NCI-H524 treated with DMSO at 0.1 percent for 48 hours (cell line): ENCODE data around the gene ZNF652.
"Not testable (repeated sequence)": the region's sequence is repeated elsewhere in the genome, so short reads cannot be mapped to it uniquely, and the experiment has no call there.

Experiments used
- DNase-seq: peaks from one replicate; lab custom pipeline; 2025; lab: John Stamatoyannopoulos, UW

The ZNF652 gene

GRCh38 chr17:49312722-49313121, 49.3 kb downstream of the ZNF652 start:
- DNase-seq, result no peak

GRCh38 chr17:49299996-49300395, 62.1 kb downstream of the ZNF652 start:
- DNase-seq, result no peak

GRCh38 chr17:49298371-49298976, 63.6 kb downstream of the ZNF652 start:
- DNase-seq, result no peak

GRCh38 chr17:49297141-49297540, 64.9 kb downstream of the ZNF652 start:
- no peak for DNase-seq

DNA sequence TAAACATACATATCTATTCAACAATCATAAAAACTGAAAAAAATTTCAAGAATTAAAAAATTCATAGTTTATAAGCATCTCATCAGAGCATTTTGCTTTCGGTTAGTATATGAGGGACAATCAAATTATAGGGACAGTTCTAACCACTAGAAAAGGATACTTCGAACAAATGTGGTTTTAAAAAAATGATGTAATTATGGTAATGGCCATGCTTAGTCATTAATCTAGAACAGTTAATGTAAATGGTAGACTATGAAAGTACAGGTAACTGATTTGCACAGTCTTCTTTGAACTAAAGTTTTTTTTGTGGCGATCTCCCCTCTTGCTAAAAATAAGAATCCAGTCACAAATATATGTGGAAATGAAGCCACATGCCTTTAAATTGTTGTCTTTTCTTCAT, 67.9 kb downstream of the ZNF652 start:
- DNase-seq, result no peak

GRCh38 chr17:49292901-49293300, 69.1 kb downstream of the ZNF652 start:
- no peak for DNase-seq

GRCh38 chr17:49291929-49292328, 70.1 kb downstream of the ZNF652 start:
- no peak for DNase-seq

DNA sequence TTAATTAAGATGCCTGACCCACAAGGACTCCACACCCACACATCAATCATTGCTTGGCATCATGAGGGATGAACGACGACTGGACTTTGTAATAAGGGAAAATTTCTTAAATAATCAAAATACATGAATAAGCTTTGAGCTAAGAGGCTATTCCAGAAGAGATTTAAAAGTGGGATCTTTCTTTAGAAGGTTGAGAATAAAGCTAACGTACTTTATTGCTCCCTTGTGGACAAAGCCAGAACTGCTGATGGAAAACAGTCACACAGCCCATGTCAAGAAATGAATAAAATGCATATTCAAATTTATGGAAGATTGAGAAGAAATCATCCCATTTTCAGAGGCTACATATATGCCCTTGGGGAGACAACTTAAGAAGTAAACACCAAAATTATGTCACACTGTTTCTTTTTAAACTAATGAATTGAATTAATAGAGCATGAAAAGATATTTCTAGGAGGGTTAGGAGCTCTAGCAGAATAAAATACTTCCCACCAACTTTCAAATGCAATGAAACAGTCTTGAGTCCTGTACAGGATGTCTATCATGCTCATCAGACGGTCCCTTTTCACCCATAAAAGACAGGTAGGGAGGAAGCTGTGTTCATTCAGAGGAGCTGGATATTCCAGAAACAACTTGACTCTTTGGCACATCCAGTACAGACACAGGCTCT, 71.2 kb downstream of the ZNF652 start:
- no peak for DNase-seq

GRCh38 chr17:49288388-49288787, 73.7 kb downstream of the ZNF652 start:
- DNase-seq, result no peak

DNA sequence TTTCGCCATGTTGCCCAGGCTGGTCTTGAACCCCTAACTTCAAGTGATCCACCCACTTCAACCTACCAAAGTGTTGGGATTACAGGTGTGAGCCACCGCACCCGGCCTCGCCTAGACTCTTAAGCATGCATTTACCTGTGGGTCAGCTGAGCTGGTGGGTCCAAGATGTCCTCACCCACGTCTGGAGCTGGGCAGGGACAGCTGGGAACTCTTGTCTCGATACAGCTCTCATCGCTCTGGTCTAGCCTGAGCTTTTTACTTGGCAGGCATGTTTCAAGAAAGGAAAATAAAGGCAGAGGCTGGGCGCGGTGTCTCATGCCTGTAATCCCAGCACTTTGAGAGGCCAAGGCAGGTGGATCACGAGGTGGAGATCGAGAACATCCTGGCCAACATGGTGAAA, 74.6 kb downstream of the ZNF652 start:
- no peak for DNase-seq

GRCh38 chr17:49286261-49286973, 75.6 kb downstream of the ZNF652 start:
- DNase-seq, result not testable (repeated sequence)

GRCh38 chr17:49285716-49286115, 76.3 kb downstream of the ZNF652 start:
- no peak for DNase-seq

GRCh38 chr17:49280918-49281317, 81.1 kb downstream of the ZNF652 start:
- no peak for DNase-seq

DNA sequence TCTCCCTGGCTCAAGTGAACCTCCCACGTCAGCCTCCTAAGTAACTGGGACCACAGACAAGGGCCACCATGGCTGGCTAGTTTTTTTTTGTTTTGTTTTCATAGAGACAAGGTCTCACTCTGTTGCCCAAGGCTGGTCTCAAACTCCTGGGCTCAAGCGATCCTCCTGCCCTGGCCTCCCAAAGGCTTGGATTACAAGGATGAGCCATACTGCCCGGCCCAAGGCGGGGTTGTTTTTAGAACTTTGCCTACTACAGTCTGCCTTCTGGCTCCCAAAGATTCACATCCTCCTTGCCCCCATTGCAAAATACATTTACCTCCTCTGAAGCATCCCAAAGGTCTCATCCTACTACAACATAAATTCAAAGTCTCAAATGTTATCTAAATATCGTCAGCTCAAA, 82.0 kb downstream of the ZNF652 start:
- no peak for DNase-seq

DNA sequence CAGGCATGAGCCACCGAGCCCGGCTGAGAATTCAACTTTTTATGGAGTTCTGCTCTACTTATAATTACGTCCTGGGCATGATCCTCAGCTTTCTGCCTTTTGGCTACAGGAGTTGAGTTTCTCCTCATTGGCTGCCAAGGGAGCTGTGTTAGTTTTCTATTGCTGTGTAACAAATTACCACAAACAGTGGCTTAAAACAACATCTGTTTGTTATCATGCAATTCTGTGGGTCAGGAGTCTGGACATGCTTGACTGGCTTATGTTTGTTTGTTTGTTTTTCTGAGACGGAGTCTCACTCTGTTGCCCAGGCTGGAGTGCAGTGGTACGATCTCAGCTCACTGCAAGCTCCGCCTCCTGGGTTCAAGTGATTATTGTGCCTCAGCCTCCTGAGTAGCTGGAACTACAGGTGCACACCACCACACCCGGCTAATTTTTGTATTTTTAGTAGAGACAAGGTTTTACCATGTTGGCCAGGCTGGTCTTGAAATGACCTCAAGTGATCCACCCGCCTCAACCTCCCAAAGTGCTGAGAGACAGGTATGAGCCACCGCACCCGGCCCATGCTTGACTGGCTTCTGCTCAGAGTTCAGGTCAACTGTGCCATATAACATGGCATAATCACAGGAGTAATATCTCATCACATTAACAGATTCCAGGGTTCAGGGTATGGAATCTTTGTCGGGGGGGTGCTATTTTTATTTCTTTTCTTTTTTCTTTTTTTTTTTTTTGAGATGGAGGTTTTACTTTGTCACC, 82.6 kb downstream of the ZNF652 start:
- not testable (repeated sequence) for DNase-seq

- no peak for DNase-seq
Measured at GRCh38 chr17:49278076-49278475, 84.0 kb downstream of the ZNF652 start.

DNA sequence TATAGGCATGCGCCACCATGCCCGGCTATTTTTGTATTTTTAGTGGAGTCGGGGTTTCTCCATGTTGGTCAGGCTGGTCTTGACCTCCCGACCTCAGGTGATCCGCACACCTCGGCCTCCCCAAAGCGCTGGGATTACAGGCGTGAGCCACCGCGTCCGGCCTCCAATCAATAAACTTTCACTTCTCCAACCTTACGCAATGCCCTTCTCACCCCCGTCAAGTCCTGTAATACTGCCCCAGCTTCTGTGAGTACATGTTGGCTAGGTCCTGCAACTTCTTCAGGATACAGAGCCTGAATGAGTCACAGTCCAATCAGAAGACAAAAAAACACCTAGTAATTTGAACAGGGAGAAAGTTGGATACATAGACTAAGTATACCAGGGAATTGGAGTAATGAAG, 84.4 kb downstream of the ZNF652 start:
- DNase-seq, result no peak

GRCh38 chr17:49275981-49276380, 86.1 kb downstream of the ZNF652 start:
- not testable (repeated sequence) for DNase-seq

DNA sequence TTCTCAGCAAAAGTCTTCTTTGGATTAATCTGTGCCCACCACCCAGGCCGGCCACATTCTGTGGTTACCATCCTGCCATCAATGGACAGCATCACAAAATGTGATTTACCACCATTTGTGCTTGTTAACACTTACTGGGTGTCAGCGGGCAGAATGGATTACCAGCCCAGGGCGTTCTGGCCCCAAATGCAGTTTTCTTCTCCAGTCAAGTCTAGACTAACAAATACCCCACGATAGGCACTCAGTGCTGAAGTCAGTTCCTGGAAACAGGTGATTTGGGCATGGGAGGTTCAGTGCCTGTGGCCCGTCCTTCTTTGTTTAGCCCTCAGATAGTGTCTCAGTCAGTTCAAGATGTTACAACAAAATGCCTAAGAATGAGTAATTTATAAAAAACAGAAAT, 92.7 kb downstream of the ZNF652 start:
- DNase-seq, result no peak

- DNase-seq, result no peak
Measured at GRCh38 chr17:49267912-49268311, 94.1 kb downstream of the ZNF652 start.

- no peak for DNase-seq
Measured at GRCh38 chr17:49266233-49266632, 95.8 kb downstream of the ZNF652 start.

DNA sequence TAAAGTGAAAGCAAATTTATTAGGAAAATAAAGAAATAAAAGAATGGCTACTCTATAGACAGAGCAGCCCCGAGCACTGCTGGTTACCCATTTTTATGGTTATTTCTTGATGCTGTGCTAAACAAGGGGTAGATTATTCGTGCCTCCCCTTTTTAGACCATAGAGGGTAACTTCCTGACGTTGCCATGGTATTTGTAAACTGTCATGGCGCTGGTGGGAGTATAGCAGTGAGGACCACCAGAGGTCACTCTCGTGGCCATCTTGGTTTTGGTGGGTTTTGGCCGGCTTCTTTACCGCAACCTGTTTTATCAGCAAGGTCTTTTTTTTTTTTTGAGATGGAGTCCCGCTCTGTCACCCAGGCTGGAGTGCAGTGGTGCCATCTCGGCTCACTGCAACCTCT, 100.5 kb downstream of the ZNF652 start:
- not testable (repeated sequence) for DNase-seq
